Measurements from ENCODE around the gene SHANK3. TPM values are rescaled to one million over a fixed set of nuclear protein-coding genes. Genes with fewer than 3 reads are reported as not detected.
A peak's percentile ranks its signal among the peaks of the same experiment; 100 is the strongest.

The SHANK3 gene
- total RNA-seq, 1 donor from 2014 or later: 223 TPM

DNA sequence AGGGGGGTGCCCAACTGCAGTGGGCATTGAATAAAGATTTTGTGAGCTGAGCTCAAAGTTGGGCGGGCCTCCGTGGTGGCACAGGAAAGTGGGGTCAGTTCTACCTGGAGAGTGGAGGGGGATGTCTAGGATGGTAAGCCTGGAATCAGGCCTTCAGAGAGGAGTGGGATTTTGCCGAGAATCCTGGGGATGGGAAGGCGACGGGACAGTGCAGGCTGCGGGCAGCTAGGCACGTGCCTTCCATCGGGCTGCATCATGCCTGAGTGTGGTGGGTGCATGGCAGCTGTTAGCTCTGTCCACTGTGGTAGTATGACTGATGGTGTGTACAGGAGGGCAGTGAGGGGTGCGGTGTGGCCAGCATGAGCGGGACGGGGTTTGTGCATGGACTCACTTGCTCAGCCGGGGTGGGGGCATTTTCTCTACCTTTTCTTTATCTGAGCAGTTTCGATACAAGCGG is 3.6 kb downstream of the SHANK3 start:
- H3K4me3 Mint-ChIP-seq (ENCODE audit: unreplicated experiment): peak overlapping the region; percentile 99
- H3K27me3 Mint-ChIP-seq (ENCODE audit: unreplicated experiment): peaks cover 33% of the 10 kb centered on the region
- DNase-seq (ENCODE audit: low spot score): no peak
- peaks cover 55% of the 10 kb centered on the region for H3K4me1 Mint-ChIP-seq (ENCODE audit: unreplicated experiment)
- TF ChIP-seq, protein P1, sequence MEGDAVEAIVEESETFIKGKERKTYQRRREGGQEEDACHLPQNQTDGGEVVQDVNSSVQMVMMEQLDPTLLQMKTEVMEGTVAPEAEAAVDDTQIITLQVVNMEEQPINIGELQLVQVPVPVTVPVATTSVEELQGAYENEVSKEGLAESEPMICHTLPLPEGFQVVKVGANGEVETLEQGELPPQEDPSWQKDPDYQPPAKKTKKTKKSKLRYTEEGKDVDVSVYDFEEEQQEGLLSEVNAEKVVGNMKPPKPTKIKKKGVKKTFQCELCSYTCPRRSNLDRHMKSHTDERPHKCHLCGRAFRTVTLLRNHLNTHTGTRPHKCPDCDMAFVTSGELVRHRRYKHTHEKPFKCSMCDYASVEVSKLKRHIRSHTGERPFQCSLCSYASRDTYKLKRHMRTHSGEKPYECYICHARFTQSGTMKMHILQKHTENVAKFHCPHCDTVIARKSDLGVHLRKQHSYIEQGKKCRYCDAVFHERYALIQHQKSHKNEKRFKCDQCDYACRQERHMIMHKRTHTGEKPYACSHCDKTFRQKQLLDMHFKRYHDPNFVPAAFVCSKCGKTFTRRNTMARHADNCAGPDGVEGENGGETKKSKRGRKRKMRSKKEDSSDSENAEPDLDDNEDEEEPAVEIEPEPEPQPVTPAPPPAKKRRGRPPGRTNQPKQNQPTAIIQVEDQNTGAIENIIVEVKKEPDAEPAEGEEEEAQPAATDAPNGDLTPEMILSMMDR (IDR thresholded peaks at IDR 0.05; ENCODE audit: unreplicated experiment): no peak
- peaks cover 48% of the 10 kb centered on the region for H3K36me3 Mint-ChIP-seq (ENCODE audit: low read depth, unreplicated experiment)
- H3K9me3 Mint-ChIP-seq (ENCODE audit: unreplicated experiment): no peaks in the 10 kb centered on the region
- H3K27ac Mint-ChIP-seq (ENCODE audit: unreplicated experiment): peak overlapping the region; percentile 84

DNA sequence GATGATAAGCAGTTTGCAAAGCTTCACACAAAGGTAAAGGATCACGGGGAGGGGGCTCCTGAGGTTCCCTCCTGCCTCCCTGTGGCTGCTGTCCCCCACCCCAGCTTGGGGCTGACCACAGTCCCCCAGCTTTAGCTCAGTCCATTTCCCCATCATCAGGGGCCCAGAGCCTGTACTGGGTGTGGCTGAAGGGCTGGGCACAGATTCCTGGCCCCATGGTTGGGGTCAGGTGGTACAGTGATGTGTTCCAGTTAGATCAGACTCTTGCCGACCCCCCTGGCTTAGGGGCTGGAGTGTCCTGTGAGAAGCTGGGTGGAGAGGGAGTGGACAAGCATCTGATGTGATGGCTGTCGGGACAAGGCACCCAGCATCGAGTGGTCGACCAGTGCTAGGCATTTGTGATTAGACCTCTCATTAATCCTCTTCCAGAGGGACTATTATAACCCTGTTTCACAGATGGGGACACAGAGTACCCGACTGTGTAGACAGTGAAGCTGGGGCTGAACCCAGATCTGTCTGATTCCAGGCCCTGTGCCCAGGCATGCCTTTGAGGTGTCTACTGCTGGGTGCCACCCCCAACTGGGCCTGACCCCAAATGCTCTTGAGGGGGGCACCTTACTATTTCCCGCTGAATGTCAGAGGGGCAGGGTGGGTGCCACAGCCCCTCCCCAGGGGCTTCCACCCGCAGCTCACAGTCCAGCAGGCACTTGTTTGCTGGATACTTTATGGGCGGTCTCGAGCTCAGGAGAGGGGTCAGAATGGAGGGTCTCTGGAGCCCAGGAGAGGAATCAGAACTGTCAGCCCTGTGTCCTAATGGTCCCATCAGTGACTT is 4.3 kb downstream of the SHANK3 start:
- no peak for DNase-seq (ENCODE audit: low spot score)
- peaks cover 33% of the 10 kb centered on the region for H3K27me3 Mint-ChIP-seq (ENCODE audit: unreplicated experiment)
- peaks cover 50% of the 10 kb centered on the region for H3K36me3 Mint-ChIP-seq (ENCODE audit: low read depth, unreplicated experiment)
- H3K4me1 Mint-ChIP-seq (ENCODE audit: unreplicated experiment): peaks cover 48% of the 10 kb centered on the region
- H3K4me3 Mint-ChIP-seq (ENCODE audit: unreplicated experiment): peak overlapping the region; percentile 99
- H3K9me3 Mint-ChIP-seq (ENCODE audit: unreplicated experiment): no peaks in the 10 kb centered on the region
- TF ChIP-seq, protein P1 (IDR thresholded peaks at IDR 0.05; ENCODE audit: unreplicated experiment): no peak
- H3K27ac Mint-ChIP-seq (ENCODE audit: unreplicated experiment): no peak overlapping the region

DNA sequence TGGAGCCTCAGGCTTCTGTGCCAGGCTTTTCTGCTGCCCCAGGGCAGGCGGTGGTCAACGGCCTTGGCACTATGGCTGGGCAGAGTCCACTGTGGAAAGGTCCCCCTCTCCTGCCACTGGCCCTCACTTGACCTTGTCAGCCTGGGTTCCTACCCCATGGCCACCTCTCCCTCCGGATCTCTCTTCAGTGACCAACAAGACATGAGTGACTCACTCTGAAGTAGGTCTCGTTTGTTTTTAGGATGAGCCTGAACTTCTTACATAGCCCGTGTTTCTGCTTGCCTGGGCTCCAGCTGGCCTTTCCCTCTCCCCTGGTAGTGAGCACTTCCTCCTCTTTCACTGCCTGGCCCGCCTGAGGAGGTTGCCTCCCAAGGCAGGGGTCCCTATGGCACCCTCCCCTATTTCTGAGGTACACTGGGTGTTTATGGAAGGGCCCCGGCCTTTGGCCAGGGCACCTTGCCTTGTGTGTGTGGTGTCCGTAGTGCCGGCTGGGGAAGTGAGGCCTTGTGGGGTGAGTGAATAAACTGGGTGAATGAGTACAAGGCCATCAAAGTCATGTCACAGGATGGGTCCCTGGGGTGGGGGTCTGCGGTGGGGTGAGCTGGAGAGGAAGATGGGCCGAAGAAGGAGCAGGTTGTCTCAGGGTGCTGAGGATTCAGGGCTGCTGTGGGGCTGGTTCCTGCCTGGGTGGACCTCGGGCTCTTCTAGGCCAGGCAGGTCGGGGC is 5.0 kb downstream of the SHANK3 start:
- Mint-ChIP-seq H3K27ac (ENCODE audit: unreplicated experiment) (peak overlapping the region; percentile 27), H3K9me3 (ENCODE audit: unreplicated experiment) (no peaks in the 10 kb centered on the region), H3K36me3 (ENCODE audit: low read depth, unreplicated experiment) (peaks cover 49% of the 10 kb centered on the region), H3K27me3 (ENCODE audit: unreplicated experiment) (peaks cover 28% of the 10 kb centered on the region), H3K4me3 (ENCODE audit: unreplicated experiment) (peak overlapping the region; percentile 88), H3K4me1 (ENCODE audit: unreplicated experiment) (peaks cover 42% of the 10 kb centered on the region)
- DNase-seq (ENCODE audit: low spot score): no peak
- TF ChIP-seq, protein P1 (IDR thresholded peaks at IDR 0.05; ENCODE audit: unreplicated experiment): no peak

DNA sequence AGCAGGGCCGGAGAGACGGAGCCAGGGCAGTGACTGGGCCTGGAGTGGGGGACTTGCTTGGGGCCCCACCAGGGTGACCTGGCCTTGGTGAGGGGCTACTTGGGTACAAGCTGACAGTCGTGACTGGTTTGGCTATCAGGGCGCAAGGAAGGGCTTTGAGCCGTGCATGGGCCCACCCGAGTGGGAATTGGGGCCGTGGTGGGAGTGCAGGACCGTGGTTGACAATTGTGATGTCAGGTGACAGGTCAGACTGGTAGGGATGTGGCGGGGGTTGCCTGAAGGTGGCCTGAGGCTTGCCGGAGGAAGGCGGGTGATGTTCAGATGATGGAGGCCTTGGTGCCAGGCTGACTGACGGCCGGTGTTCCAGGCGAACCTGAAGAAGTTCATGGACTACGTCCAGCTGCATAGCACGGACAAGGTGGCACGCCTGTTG is 5.6 kb downstream of the SHANK3 start:
- H3K4me1 Mint-ChIP-seq (ENCODE audit: unreplicated experiment): peaks cover 41% of the 10 kb centered on the region
- H3K36me3 Mint-ChIP-seq (ENCODE audit: low read depth, unreplicated experiment): peaks cover 51% of the 10 kb centered on the region
- peaks cover 26% of the 10 kb centered on the region for H3K27me3 Mint-ChIP-seq (ENCODE audit: unreplicated experiment)
- H3K4me3 Mint-ChIP-seq (ENCODE audit: unreplicated experiment): peak overlapping the region; percentile 88
- TF ChIP-seq, protein P1 (IDR thresholded peaks at IDR 0.05; ENCODE audit: unreplicated experiment): no peak
- H3K9me3 Mint-ChIP-seq (ENCODE audit: unreplicated experiment): no peaks in the 10 kb centered on the region
- peak overlapping the region; percentile 27 for H3K27ac Mint-ChIP-seq (ENCODE audit: unreplicated experiment)
- DNase-seq (ENCODE audit: low spot score): no peak
